ENCODE data around the gene GTPBP2.
"Not testable (repeated sequence)": the region's sequence is repeated elsewhere in the genome, so short reads cannot be mapped to it uniquely, and the experiment has no call there.

The GTPBP2 gene

DNA sequence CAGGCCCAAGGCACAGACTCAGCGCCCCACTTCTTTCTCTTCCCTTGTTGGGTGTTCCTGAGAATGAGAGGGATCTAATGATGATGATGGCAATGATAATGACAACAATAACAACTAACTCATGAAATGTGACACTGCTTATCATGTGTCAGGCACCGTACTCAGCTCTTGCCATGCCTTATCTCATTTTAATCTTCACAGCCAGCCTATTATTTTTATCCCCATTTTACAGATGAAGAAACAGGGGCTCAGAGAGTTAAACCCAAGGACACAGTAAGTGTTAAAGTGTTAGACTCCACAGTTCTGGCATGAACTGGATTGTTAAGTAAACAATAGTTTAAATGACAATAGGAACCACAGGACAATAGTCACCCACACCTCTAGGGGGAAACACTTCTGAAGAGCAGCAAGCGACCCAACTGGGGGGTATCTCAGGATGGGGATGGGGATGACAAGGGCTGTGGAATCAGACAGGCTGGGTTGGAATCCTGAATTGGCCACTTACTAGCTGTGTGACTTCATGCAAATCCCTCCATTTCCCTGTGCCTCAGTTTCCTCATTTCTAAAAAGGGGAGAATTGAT lies 28.2 kb upstream of the GTPBP2 start:
- no peak for ATAC-seq
- TF ChIP-seq GLIS3 (CRISPR knock-in tag; IDR thresholded peaks at IDR 0.05) (no peak), CSDC2 (CRISPR knock-in tag; IDR thresholded peaks at IDR 0.05) (no peak), OSR1 (CRISPR knock-in tag; IDR thresholded peaks at IDR 0.05) (no peak), RARB (CRISPR knock-in tag; IDR thresholded peaks at IDR 0.05) (no peak), ISL1 (CRISPR knock-in tag; IDR thresholded peaks at IDR 0.05) (no peak), ZNF70 (CRISPR knock-in tag; IDR thresholded peaks at IDR 0.05) (no peak), PPARA (CRISPR knock-in tag; IDR thresholded peaks at IDR 0.05; ENCODE audit: borderline replicate concordance) (no peak), ZNF8 (CRISPR knock-in tag; IDR thresholded peaks at IDR 0.05) (no peak), TCF4 (CRISPR knock-in tag; IDR thresholded peaks at IDR 0.05; ENCODE audit: borderline replicate concordance) (no peak), TOX (CRISPR knock-in tag; IDR thresholded peaks at IDR 0.05; ENCODE audit: borderline replicate concordance) (no peak), ARNTL (CRISPR knock-in tag; IDR thresholded peaks at IDR 0.05; ENCODE audit: borderline replicate concordance, low read depth) (no peak), ZFP30 (CRISPR knock-in tag; IDR thresholded peaks at IDR 0.05) (no peak), ESRRG (CRISPR knock-in tag; IDR thresholded peaks at IDR 0.05) (no peak), ZC3H10 (CRISPR knock-in tag; IDR thresholded peaks at IDR 0.05) (no peak)
- TF ChIP-seq, protein P1, sequence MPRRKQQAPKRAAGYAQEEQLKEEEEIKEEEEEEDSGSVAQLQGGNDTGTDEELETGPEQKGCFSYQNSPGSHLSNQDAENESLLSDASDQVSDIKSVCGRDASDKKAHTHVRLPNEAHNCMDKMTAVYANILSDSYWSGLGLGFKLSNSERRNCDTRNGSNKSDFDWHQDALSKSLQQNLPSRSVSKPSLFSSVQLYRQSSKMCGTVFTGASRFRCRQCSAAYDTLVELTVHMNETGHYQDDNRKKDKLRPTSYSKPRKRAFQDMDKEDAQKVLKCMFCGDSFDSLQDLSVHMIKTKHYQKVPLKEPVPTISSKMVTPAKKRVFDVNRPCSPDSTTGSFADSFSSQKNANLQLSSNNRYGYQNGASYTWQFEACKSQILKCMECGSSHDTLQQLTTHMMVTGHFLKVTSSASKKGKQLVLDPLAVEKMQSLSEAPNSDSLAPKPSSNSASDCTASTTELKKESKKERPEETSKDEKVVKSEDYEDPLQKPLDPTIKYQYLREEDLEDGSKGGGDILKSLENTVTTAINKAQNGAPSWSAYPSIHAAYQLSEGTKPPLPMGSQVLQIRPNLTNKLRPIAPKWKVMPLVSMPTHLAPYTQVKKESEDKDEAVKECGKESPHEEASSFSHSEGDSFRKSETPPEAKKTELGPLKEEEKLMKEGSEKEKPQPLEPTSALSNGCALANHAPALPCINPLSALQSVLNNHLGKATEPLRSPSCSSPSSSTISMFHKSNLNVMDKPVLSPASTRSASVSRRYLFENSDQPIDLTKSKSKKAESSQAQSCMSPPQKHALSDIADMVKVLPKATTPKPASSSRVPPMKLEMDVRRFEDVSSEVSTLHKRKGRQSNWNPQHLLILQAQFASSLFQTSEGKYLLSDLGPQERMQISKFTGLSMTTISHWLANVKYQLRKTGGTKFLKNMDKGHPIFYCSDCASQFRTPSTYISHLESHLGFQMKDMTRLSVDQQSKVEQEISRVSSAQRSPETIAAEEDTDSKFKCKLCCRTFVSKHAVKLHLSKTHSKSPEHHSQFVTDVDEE (CRISPR knock-in tag; IDR thresholded peaks at IDR 0.05), result no peak
- TF ChIP-seq, protein P2, sequence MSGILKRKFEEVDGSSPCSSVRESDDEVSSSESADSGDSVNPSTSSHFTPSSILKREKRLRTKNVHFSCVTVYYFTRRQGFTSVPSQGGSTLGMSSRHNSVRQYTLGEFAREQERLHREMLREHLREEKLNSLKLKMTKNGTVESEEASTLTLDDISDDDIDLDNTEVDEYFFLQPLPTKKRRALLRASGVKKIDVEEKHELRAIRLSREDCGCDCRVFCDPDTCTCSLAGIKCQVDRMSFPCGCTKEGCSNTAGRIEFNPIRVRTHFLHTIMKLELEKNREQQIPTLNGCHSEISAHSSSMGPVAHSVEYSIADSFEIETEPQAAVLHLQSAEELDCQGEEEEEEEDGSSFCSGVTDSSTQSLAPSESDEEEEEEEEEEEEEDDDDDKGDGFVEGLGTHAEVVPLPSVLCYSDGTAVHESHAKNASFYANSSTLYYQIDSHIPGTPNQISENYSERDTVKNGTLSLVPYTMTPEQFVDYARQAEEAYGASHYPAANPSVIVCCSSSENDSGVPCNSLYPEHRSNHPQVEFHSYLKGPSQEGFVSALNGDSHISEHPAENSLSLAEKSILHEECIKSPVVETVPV (CRISPR knock-in tag; IDR thresholded peaks at IDR 0.05), result no peak
- TF ChIP-seq, protein P3, sequence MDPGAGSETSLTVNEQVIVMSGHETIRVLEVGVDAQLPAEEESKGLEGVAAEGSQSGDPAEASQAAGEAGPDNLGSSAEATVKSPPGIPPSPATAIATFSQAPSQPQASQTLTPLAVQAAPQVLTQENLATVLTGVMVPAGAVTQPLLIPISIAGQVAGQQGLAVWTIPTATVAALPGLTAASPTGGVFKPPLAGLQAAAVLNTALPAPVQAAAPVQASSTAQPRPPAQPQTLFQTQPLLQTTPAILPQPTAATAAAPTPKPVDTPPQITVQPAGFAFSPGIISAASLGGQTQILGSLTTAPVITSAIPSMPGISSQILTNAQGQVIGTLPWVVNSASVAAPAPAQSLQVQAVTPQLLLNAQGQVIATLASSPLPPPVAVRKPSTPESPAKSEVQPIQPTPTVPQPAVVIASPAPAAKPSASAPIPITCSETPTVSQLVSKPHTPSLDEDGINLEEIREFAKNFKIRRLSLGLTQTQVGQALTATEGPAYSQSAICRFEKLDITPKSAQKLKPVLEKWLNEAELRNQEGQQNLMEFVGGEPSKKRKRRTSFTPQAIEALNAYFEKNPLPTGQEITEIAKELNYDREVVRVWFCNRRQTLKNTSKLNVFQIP (CRISPR knock-in tag; IDR thresholded peaks at IDR 0.05; ENCODE audit: borderline replicate concordance, low read depth), result no peak

DNA sequence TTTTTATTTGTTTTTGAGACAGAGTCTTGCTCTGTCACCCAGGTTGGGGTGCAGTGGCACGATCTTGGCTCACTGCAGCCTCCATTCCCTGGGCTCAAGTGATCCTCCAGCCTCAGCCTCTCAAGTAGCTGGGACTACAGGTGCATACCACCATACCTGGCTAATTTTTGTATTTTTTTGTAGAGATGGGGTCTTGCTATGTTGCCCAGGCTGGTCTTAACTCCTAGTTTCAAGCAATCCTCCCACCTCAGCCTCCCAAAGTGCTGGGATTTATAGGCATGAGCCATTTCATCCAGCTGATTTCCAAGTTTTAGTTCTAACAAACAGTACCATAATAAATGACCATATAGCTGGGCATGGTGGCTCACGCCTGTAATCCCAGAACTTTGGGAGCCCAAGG lies 23.8 kb upstream of the GTPBP2 start:
- not testable (repeated sequence) for ATAC-seq

DNA sequence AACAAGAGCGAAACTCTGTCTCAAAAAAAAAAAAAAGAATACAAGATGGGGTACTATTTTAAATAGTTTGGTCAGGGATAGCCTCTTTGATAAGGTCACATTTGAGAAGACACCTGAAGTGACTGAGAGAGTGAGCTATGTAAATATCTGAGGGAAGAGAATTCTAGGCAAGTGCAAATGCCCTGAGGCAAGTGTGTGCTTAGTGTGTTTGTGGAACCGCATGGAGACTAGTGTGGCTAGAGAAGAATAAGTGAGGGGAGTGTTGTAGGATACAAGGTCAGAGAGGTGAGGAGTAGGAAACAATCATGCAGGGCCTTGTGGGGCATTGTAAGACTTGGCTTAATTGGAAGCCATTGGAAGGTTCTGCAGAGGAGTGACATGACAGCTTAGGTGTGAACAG lies 19.2 kb upstream of the GTPBP2 start:
- ATAC-seq, result no peak

DNA sequence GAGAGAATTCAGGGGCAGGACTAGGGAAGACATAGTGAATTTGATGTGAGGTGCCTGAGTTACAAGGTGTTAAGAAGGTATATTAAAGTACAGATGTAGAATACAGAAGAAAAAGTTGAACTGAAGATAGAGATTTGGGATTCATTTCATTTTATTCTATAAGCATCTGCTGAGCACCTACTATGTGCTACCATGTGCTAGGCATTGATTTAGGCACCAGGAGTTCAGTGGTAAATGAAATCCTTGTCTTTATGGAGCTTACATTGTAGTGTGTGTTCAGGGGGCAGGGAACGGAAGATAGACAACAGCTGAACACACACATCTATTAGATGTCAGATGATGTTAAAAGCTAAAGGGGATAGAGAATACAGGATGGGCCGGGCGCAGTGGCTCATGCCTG lies 18.5 kb upstream of the GTPBP2 start:
- TF ChIP-seq TOX (CRISPR knock-in tag; IDR thresholded peaks at IDR 0.05; ENCODE audit: borderline replicate concordance) (no peak), ZC3H10 (CRISPR knock-in tag; IDR thresholded peaks at IDR 0.05) (no peak), ISL1 (CRISPR knock-in tag; IDR thresholded peaks at IDR 0.05) (no peak), GLIS3 (CRISPR knock-in tag; IDR thresholded peaks at IDR 0.05) (no peak), OSR1 (CRISPR knock-in tag; IDR thresholded peaks at IDR 0.05) (no peak), ZNF70 (CRISPR knock-in tag; IDR thresholded peaks at IDR 0.05) (no peak)
- TF ChIP-seq, protein P4, sequence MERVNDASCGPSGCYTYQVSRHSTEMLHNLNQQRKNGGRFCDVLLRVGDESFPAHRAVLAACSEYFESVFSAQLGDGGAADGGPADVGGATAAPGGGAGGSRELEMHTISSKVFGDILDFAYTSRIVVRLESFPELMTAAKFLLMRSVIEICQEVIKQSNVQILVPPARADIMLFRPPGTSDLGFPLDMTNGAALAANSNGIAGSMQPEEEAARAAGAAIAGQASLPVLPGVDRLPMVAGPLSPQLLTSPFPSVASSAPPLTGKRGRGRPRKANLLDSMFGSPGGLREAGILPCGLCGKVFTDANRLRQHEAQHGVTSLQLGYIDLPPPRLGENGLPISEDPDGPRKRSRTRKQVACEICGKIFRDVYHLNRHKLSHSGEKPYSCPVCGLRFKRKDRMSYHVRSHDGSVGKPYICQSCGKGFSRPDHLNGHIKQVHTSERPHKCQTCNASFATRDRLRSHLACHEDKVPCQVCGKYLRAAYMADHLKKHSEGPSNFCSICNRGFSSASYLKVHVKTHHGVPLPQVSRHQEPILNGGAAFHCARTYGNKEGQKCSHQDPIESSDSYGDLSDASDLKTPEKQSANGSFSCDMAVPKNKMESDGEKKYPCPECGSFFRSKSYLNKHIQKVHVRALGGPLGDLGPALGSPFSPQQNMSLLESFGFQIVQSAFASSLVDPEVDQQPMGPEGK (CRISPR knock-in tag; IDR thresholded peaks at IDR 0.05; ENCODE audit: borderline replicate concordance), result no peak
- TF ChIP-seq, protein P2 (CRISPR knock-in tag; IDR thresholded peaks at IDR 0.05), result no peak
- TF ChIP-seq, protein P5, sequence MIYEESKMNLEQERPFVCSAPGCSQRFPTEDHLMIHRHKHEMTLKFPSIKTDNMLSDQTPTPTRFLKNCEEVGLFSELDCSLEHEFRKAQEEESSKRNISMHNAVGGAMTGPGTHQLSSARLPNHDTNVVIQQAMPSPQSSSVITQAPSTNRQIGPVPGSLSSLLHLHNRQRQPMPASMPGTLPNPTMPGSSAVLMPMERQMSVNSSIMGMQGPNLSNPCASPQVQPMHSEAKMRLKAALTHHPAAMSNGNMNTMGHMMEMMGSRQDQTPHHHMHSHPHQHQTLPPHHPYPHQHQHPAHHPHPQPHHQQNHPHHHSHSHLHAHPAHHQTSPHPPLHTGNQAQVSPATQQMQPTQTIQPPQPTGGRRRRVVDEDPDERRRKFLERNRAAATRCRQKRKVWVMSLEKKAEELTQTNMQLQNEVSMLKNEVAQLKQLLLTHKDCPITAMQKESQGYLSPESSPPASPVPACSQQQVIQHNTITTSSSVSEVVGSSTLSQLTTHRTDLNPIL (CRISPR knock-in tag; IDR thresholded peaks at IDR 0.05; ENCODE audit: low read depth), result no peak
- ATAC-seq, result no peak

More for the DNA sequence above, 19.2 kb upstream of the GTPBP2 start:
- TF ChIP-seq, protein P5 (CRISPR knock-in tag; IDR thresholded peaks at IDR 0.05; ENCODE audit: low read depth), result no peak

Data from SK-N-SH treated with all-trans-retinoic acid at 6 μM for 48 hours (cell line).